Smooth muscle cell (in vitro differentiated cells): Measurements from ENCODE around the gene NUDT6. TPM values are rescaled to one million over a fixed set of nuclear protein-coding genes. Genes with fewer than 3 reads are reported as not detected.

Source experiments
- DNase-seq: peaks from one replicate; lab custom pipeline; 2025; ENCODE audit not compliant: unreplicated experiment; lab: John Stamatoyannopoulos, UW
- H2AFZ ChIP-seq: fragments of 200-600 bp; sonication (generic); 2 replicates; pipeline ENCODE4 v1.6.0; 2016; ENCODE audit warnings: antibody characterized with exemption, low read depth, mild to moderate bottlenecking
- H3F3A ChIP-seq: fragments of 200-600 bp; sonication (generic); 2 replicates; pipeline ENCODE4 v1.6.0; 2017; ENCODE audit warnings: antibody characterized with exemption, low read depth
- H3K27ac ChIP-seq: fragments of 200-600 bp; sonication (generic); 2 replicates; pipeline ENCODE4 v1.5.1; 2016; ENCODE audit warnings: low read depth, mild to moderate bottlenecking
- H3K27me3 ChIP-seq: fragments of 200-600 bp; sonication (generic); 2 replicates; pipeline ENCODE4 v1.6.1; 2016; ENCODE audit warnings: low read depth, mild to moderate bottlenecking
- H3K36me3 ChIP-seq: fragments of 200-600 bp; sonication (generic); 2 replicates; pipeline ENCODE4 v1.5.1; 2016; ENCODE audit warnings: low read depth
- H3K4me1 ChIP-seq: fragments of 200-600 bp; sonication (generic); 2 replicates; pipeline ENCODE4 v1.5.1; 2016; ENCODE audit warnings: low read depth
- H3K4me2 ChIP-seq: fragments of 200-600 bp; sonication (generic); 2 replicates; pipeline ENCODE4 v1.6.0; 2016; ENCODE audit warnings: mild to moderate bottlenecking
- H3K4me3 ChIP-seq: fragments of 200-600 bp; sonication (generic); 2 replicates; pipeline ENCODE4 v1.5.1; 2016; ENCODE audit warnings: mild to moderate bottlenecking
- H3K79me2 ChIP-seq: fragments of 200-600 bp; sonication (generic); 2 replicates; pipeline ENCODE4 v1.6.0; 2016; ENCODE audit warnings: low read depth, mild to moderate bottlenecking
- H3K9ac ChIP-seq: fragments of 200-600 bp; sonication (generic); 2 replicates; pipeline ENCODE4 v1.6.0; 2016; ENCODE audit warnings: low read depth
- H3K9me3 ChIP-seq: fragments of 200-600 bp; sonication (generic); replicated peaks from 2 replicates; pipeline ENCODE4 v1.5.1; 2016; ENCODE audit warnings: low read depth
- H4K20me1 ChIP-seq: fragments of 200-600 bp; sonication (generic); 2 replicates; pipeline ENCODE4 v1.6.0; 2016; ENCODE audit warnings: low read depth
- WGBS: methylation state at CpG from one replicate; pipeline ENCODE4 v1.1.7; 2016; ENCODE audit warnings: low lambda C conversion rate; 5-methylcytosine and 5-hydroxymethylcytosine counted together
- polyA plus RNA-seq: library from polyadenylated mRNA; unstranded; fragments of >200 nt; fragmentation: Nextera tagmentation; extraction: Ambion mirVana; gene quantifications from 2 replicates; pipeline ENCODE4 v1.2.1, GENCODE V29; 2016
- total RNA-seq: library from RNA; depleted of rRNA; stranded (reverse); fragments of >200 nt; gene quantifications from 2 replicates; pipeline ENCODE4 v1.2.3, GENCODE V29; 2014
- TF ChIP-seq, protein P1 (sequence below): fragments of 200-600 bp; sonication (generic); IDR thresholded peaks from 2 replicates; pipeline ENCODE4 v1.5.1; 2017; ENCODE audit warnings: borderline replicate concordance, mild to moderate bottlenecking, antibody characterized with exemption; ENCODE audit not compliant: insufficient read depth, poor library complexity, severe bottlenecking

NUDT6 gene
- total and polyA plus RNA-seq, 2 experiments from 2014 or later, result 4.1 to 7.0 TPM

DNA sequence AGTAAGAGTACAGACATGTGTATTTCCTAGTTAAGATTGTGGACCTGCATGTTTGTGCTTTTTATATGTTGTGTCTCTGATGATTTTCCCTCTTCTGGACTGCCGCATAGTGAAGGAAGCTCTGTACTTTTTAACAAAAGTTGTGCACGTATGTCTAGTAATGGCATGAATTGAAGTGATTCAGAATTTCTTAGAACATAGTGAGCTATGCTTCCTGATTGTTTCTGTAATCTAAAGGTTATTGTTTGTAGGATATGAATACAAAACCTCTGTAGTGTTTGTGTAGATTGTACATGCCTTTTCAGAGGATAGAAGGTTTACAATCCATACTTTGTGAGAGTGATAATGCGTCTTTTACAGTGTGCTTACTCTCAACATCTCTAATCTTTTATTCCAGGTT lies 37.0 kb upstream of the NUDT6 start:
- H2AFZ ChIP-seq, result no peak overlapping the region
- TF ChIP-seq, protein P1, sequence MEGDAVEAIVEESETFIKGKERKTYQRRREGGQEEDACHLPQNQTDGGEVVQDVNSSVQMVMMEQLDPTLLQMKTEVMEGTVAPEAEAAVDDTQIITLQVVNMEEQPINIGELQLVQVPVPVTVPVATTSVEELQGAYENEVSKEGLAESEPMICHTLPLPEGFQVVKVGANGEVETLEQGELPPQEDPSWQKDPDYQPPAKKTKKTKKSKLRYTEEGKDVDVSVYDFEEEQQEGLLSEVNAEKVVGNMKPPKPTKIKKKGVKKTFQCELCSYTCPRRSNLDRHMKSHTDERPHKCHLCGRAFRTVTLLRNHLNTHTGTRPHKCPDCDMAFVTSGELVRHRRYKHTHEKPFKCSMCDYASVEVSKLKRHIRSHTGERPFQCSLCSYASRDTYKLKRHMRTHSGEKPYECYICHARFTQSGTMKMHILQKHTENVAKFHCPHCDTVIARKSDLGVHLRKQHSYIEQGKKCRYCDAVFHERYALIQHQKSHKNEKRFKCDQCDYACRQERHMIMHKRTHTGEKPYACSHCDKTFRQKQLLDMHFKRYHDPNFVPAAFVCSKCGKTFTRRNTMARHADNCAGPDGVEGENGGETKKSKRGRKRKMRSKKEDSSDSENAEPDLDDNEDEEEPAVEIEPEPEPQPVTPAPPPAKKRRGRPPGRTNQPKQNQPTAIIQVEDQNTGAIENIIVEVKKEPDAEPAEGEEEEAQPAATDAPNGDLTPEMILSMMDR, result no peak
- WGBS, result 88% methylated on average over 3 of the region's 3 CpGs
- H3K9me3 ChIP-seq, result no peaks in the 10 kb centered on the region
- H3K79me2 ChIP-seq, result no peaks in the 10 kb centered on the region
- H3K4me1 ChIP-seq, result peaks cover 7% of the 10 kb centered on the region
- no peak overlapping the region for H3K27ac ChIP-seq
- H3F3A ChIP-seq, result no peaks in the 10 kb centered on the region
- DNase-seq, result no peak
- H3K4me3 ChIP-seq, result no peak overlapping the region
- no peaks in the 10 kb centered on the region for H3K36me3 ChIP-seq
- no peak overlapping the region for H3K9ac ChIP-seq
- H4K20me1 ChIP-seq, result no peaks in the 10 kb centered on the region
- H3K4me2 ChIP-seq, result no peak overlapping the region
- H3K27me3 ChIP-seq, result no peaks in the 10 kb centered on the region

DNA sequence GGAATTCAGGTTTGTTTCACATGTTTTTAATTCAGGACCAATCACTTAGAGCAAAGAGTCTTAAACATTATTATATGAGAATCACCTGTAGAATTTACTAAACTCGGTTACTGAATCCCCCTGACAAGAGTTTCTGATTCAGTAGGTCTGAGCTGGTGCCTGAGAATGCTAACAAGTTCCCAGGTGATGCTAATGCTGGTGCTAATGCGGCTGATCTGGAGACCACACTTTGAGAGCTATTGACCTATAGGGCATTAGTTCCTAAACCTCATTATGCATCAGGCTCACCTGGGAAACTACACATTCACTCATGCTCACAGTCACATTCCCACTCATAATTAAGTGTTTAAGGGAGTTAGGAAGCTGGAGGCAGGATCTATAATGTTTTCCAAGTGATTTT lies 36.1 kb upstream of the NUDT6 start:
- peaks cover 7% of the 10 kb centered on the region for H3K4me1 ChIP-seq
- TF ChIP-seq, protein P1, result no peak
- no peak overlapping the region for H3K27ac ChIP-seq
- H4K20me1 ChIP-seq, result no peaks in the 10 kb centered on the region
- no peak overlapping the region for H3K9ac ChIP-seq
- H3K27me3 ChIP-seq, result no peaks in the 10 kb centered on the region
- H3F3A ChIP-seq, result no peaks in the 10 kb centered on the region
- H3K36me3 ChIP-seq, result no peaks in the 10 kb centered on the region
- 91% methylated on average over 2 of the region's 2 CpGs for WGBS
- no peak overlapping the region for H2AFZ ChIP-seq
- H3K9me3 ChIP-seq, result no peaks in the 10 kb centered on the region
- no peak for DNase-seq
- no peak overlapping the region for H3K4me3 ChIP-seq
- no peak overlapping the region for H3K4me2 ChIP-seq
- no peaks in the 10 kb centered on the region for H3K79me2 ChIP-seq

DNA sequence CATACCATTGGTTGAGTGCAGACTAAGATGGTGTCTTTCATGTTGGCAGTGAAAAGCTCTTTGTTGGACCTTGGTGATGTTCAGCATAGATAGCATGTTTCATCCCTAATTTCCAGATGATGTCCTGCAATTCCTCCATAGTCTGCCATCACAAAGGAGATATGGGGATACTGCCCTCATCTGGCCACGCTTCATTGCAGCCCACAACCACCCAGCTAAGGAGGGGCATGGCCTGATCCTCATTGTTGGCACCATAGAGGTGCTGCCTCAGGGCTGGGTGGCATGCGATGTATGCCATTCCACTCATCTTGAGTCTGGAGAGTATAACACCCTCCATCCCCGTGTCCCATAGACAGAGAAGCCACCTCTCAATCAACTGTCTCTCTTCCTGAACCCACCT lies 31.5 kb upstream of the NUDT6 start:
- H3K27ac ChIP-seq, result no peak overlapping the region
- no peak overlapping the region for H2AFZ ChIP-seq
- H3K4me3 ChIP-seq, result no peak overlapping the region
- H3K79me2 ChIP-seq, result no peaks in the 10 kb centered on the region
- H3K9ac ChIP-seq, result no peak overlapping the region
- 96% methylated on average over 3 of the region's 3 CpGs for WGBS
- no peaks in the 10 kb centered on the region for H3K9me3 ChIP-seq
- no peaks in the 10 kb centered on the region for H4K20me1 ChIP-seq
- H3K4me2 ChIP-seq, result no peak overlapping the region
- TF ChIP-seq, protein P1, result no peak
- no peak for DNase-seq
- no peaks in the 10 kb centered on the region for H3F3A ChIP-seq
- no peaks in the 10 kb centered on the region for H3K4me1 ChIP-seq
- no peaks in the 10 kb centered on the region for H3K27me3 ChIP-seq
- peaks cover 5% of the 10 kb centered on the region for H3K36me3 ChIP-seq

DNA sequence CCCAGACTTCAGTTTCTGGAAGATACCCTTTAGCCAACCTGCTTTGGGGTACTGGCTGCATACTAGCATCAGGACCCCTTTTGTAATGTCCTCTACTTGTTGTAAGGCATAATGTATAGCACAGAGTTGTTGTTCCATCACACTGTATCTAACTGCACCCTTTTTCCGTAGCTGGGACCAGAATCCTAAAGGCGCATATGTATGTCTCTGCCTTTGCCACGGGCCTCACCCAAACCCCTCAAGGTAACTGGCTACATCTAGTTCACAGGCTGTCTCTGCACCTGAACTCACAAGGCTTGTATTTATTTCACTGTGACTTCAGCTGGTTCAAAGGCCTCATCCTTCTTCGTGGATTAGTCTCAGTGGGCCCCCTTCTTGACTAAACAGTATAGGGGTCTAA lies 29.6 kb upstream of the NUDT6 start:
- no peak overlapping the region for H3K4me3 ChIP-seq
- H3K4me1 ChIP-seq, result no peaks in the 10 kb centered on the region
- no peak overlapping the region for H3K27ac ChIP-seq
- no peak overlapping the region for H3K9ac ChIP-seq
- no peaks in the 10 kb centered on the region for H3F3A ChIP-seq
- no peaks in the 10 kb centered on the region for H3K79me2 ChIP-seq
- peaks cover 5% of the 10 kb centered on the region for H3K36me3 ChIP-seq
- H4K20me1 ChIP-seq, result no peaks in the 10 kb centered on the region
- no peak for DNase-seq
- no peak overlapping the region for H3K4me2 ChIP-seq
- TF ChIP-seq, protein P1, result no peak
- WGBS, result 97% methylated on average over 4 of the region's 4 CpGs
- no peaks in the 10 kb centered on the region for H3K9me3 ChIP-seq
- H2AFZ ChIP-seq, result no peak overlapping the region
- H3K27me3 ChIP-seq, result no peaks in the 10 kb centered on the region
